ENCODE results near the gene SLC4A8.

DNA sequence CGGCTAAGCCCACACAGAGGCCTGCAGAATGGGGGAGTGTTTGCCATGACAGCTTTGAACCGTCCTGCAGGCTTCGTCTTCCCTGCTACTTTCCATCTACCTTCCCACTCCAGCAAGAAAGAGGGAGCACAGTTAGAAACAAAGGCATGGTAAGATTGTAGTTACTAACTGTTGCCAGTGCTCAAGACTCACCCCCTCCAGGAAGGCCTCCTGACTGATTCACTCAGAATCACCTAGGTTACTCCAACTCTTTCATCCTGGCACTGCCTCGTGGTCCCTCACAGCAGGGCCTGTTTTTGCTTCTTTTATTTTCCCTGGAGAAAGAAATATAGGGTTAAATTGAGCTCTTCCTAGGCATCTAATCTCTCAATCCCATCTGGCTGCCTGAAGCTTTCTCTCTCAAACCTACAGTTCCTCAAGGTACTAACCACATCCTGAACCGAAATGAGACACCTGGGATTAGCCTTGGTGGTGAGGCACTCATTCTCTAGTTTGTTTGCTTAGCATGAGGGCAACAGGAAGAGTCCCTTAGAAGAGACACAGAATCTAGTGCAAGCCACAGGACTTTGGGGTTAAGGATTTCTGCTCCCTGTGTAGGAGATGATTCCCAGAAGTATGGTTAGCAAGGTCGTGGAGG is 41.2 kb upstream of the SLC4A8 start:
- TF ChIP-seq, protein P1, sequence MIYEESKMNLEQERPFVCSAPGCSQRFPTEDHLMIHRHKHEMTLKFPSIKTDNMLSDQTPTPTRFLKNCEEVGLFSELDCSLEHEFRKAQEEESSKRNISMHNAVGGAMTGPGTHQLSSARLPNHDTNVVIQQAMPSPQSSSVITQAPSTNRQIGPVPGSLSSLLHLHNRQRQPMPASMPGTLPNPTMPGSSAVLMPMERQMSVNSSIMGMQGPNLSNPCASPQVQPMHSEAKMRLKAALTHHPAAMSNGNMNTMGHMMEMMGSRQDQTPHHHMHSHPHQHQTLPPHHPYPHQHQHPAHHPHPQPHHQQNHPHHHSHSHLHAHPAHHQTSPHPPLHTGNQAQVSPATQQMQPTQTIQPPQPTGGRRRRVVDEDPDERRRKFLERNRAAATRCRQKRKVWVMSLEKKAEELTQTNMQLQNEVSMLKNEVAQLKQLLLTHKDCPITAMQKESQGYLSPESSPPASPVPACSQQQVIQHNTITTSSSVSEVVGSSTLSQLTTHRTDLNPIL (CRISPR knock-in tag; IDR thresholded peaks at IDR 0.05; ENCODE audit: low read depth): no peak
- TF ChIP-seq, protein P2, sequence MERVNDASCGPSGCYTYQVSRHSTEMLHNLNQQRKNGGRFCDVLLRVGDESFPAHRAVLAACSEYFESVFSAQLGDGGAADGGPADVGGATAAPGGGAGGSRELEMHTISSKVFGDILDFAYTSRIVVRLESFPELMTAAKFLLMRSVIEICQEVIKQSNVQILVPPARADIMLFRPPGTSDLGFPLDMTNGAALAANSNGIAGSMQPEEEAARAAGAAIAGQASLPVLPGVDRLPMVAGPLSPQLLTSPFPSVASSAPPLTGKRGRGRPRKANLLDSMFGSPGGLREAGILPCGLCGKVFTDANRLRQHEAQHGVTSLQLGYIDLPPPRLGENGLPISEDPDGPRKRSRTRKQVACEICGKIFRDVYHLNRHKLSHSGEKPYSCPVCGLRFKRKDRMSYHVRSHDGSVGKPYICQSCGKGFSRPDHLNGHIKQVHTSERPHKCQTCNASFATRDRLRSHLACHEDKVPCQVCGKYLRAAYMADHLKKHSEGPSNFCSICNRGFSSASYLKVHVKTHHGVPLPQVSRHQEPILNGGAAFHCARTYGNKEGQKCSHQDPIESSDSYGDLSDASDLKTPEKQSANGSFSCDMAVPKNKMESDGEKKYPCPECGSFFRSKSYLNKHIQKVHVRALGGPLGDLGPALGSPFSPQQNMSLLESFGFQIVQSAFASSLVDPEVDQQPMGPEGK (CRISPR knock-in tag; IDR thresholded peaks at IDR 0.05; ENCODE audit: borderline replicate concordance): no peak
- TF ChIP-seq ZC3H10 (CRISPR knock-in tag; IDR thresholded peaks at IDR 0.05) (no peak), ZFP3 (CRISPR knock-in tag; IDR thresholded peaks at IDR 0.05) (no peak), ZFP30 (CRISPR knock-in tag; IDR thresholded peaks at IDR 0.05) (no peak), OSR1 (CRISPR knock-in tag; IDR thresholded peaks at IDR 0.05) (no peak), ISL1 (CRISPR knock-in tag; IDR thresholded peaks at IDR 0.05) (no peak), GLIS3 (CRISPR knock-in tag; IDR thresholded peaks at IDR 0.05) (no peak), PPARA (CRISPR knock-in tag; IDR thresholded peaks at IDR 0.05; ENCODE audit: borderline replicate concordance) (no peak), TOX (CRISPR knock-in tag; IDR thresholded peaks at IDR 0.05; ENCODE audit: borderline replicate concordance) (no peak), ZNF8 (CRISPR knock-in tag; IDR thresholded peaks at IDR 0.05) (no peak), RARB (CRISPR knock-in tag; IDR thresholded peaks at IDR 0.05) (no peak)
- TF ChIP-seq, protein P3, sequence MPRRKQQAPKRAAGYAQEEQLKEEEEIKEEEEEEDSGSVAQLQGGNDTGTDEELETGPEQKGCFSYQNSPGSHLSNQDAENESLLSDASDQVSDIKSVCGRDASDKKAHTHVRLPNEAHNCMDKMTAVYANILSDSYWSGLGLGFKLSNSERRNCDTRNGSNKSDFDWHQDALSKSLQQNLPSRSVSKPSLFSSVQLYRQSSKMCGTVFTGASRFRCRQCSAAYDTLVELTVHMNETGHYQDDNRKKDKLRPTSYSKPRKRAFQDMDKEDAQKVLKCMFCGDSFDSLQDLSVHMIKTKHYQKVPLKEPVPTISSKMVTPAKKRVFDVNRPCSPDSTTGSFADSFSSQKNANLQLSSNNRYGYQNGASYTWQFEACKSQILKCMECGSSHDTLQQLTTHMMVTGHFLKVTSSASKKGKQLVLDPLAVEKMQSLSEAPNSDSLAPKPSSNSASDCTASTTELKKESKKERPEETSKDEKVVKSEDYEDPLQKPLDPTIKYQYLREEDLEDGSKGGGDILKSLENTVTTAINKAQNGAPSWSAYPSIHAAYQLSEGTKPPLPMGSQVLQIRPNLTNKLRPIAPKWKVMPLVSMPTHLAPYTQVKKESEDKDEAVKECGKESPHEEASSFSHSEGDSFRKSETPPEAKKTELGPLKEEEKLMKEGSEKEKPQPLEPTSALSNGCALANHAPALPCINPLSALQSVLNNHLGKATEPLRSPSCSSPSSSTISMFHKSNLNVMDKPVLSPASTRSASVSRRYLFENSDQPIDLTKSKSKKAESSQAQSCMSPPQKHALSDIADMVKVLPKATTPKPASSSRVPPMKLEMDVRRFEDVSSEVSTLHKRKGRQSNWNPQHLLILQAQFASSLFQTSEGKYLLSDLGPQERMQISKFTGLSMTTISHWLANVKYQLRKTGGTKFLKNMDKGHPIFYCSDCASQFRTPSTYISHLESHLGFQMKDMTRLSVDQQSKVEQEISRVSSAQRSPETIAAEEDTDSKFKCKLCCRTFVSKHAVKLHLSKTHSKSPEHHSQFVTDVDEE (CRISPR knock-in tag; IDR thresholded peaks at IDR 0.05): no peak
